Measurements from ENCODE around the gene ANXA2R. TPM values are rescaled to one million over a fixed set of nuclear protein-coding genes. Genes with fewer than 3 reads are reported as not detected.
"Not testable (repeated sequence)": the region's sequence is repeated elsewhere in the genome, so short reads cannot be mapped to it uniquely, and the experiment has no call there.

Gene ANXA2R
- total RNA-seq, 1 donor from 2014 or later = 0.79 TPM

- no peak for TF ChIP-seq CTCF (IDR thresholded peaks at IDR 0.05; ENCODE audit: insufficient read depth, low read length, poor library complexity, severe bottlenecking)
- no peaks in the 10 kb centered on the region for H3K36me3 ChIP-seq (ENCODE audit: control insufficient read depth, insufficient read depth, low read length)
- H3K4me3 ChIP-seq (ENCODE audit: low read depth, low read length) = no peak overlapping the region
- H3K27me3 ChIP-seq (ENCODE audit: control insufficient read depth, insufficient read depth, low read length) = no peaks in the 10 kb centered on the region
- DNase-seq (ENCODE audit: low read depth) = no peak
Observed at GRCh38 chr5:43075319-43076293, 35.5 kb upstream of the ANXA2R start.

GRCh38 chr5:43074987-43075318 lies 34.8 kb upstream of the ANXA2R start:
- no peaks in the 10 kb centered on the region for H3K36me3 ChIP-seq (ENCODE audit: control insufficient read depth, insufficient read depth, low read length)
- DNase-seq (ENCODE audit: low read depth) = no peak
- H3K27me3 ChIP-seq (ENCODE audit: control insufficient read depth, insufficient read depth, low read length) = no peaks in the 10 kb centered on the region
- no peak for TF ChIP-seq CTCF (IDR thresholded peaks at IDR 0.05; ENCODE audit: insufficient read depth, low read length, poor library complexity, severe bottlenecking)
- H3K4me3 ChIP-seq (ENCODE audit: low read depth, low read length) = no peak overlapping the region

- TF ChIP-seq CTCF (IDR thresholded peaks at IDR 0.05; ENCODE audit: insufficient read depth, low read length, poor library complexity, severe bottlenecking) = peak; percentile 42
- DNase-seq (ENCODE audit: low read depth) = no peak
Observed at GRCh38 chr5:43073597-43074546, 33.8 kb upstream of the ANXA2R start.

GRCh38 chr5:43069401-43069720 lies 29.2 kb upstream of the ANXA2R start:
- H3K36me3 ChIP-seq (ENCODE audit: control insufficient read depth, insufficient read depth, low read length); H3K4me3 ChIP-seq (ENCODE audit: low read depth, low read length); H3K27me3 ChIP-seq (ENCODE audit: control insufficient read depth, insufficient read depth, low read length); DNase-seq (ENCODE audit: low read depth): not testable (repeated sequence)

More at GRCh38 chr5:43073597-43074546, 33.8 kb upstream of the ANXA2R start:
- Histone ChIP-seq H3K36me3 (ENCODE audit: control insufficient read depth, insufficient read depth, low read length) (no peaks in the 10 kb centered on the region), H3K27me3 (ENCODE audit: control insufficient read depth, insufficient read depth, low read length) (no peaks in the 10 kb centered on the region), H3K4me3 (ENCODE audit: low read depth, low read length) (no peak overlapping the region)

- no peak for TF ChIP-seq CTCF (IDR thresholded peaks at IDR 0.05; ENCODE audit: insufficient read depth, low read length, poor library complexity, severe bottlenecking)
- peak overlapping the region; percentile 89 for H3K4me3 ChIP-seq (ENCODE audit: low read depth, low read length)
Observed at GRCh38 chr5:43068037-43068436, 27.9 kb upstream of the ANXA2R start.

More at GRCh38 chr5:43068037-43068436, 27.9 kb upstream of the ANXA2R start:
- no peaks in the 10 kb centered on the region for H3K36me3 ChIP-seq (ENCODE audit: control insufficient read depth, insufficient read depth, low read length)
- H3K27me3 ChIP-seq (ENCODE audit: control insufficient read depth, insufficient read depth, low read length) = no peaks in the 10 kb centered on the region
- DNase-seq (ENCODE audit: low read depth) = no peak
